GM04504 (cell line): ENCODE data around the gene SCNN1A.

Experiments used
- DNase-seq: peaks from one replicate; pipeline ENCODE4 v3.0.0-alpha.2; 2012; ENCODE audit warnings: low read depth

The SCNN1A gene

GRCh38 chr12:6317693-6318439 is 57.5 kb downstream of the SCNN1A start:
- no peak for DNase-seq

GRCh38 chr12:6316921-6317692 is 58.3 kb downstream of the SCNN1A start:
- no peak for DNase-seq

- DNase-seq = no peak
Observed at GRCh38 chr12:6315704-6316597, 59.4 kb downstream of the SCNN1A start.

- no peak for DNase-seq
Observed at GRCh38 chr12:6315184-6315583, 60.2 kb downstream of the SCNN1A start.

GRCh38 chr12:6314776-6315175 is 60.6 kb downstream of the SCNN1A start:
- DNase-seq = no peak

- no peak for DNase-seq
Observed at GRCh38 chr12:6313326-6313940, 61.9 kb downstream of the SCNN1A start.

GRCh38 chr12:6312529-6313325 is 62.6 kb downstream of the SCNN1A start:
- DNase-seq = no peak

GRCh38 chr12:6311822-6312528 is 63.4 kb downstream of the SCNN1A start:
- no peak for DNase-seq

- DNase-seq = no peak
Observed at GRCh38 chr12:6310771-6311610, 64.4 kb downstream of the SCNN1A start.

- no peak for DNase-seq
Observed at GRCh38 chr12:6307529-6307928, 67.8 kb downstream of the SCNN1A start.

- no peak for DNase-seq
Observed at GRCh38 chr12:6306599-6307220, 68.7 kb downstream of the SCNN1A start.

- DNase-seq = no peak
Observed at GRCh38 chr12:6306151-6306550, 69.2 kb downstream of the SCNN1A start.

GRCh38 chr12:6303071-6303470 is 72.3 kb downstream of the SCNN1A start:
- no peak for DNase-seq

GRCh38 chr12:6302621-6303020 is 72.7 kb downstream of the SCNN1A start:
- DNase-seq = no peak

GRCh38 chr12:6301721-6302120 is 73.6 kb downstream of the SCNN1A start:
- no peak for DNase-seq

- DNase-seq = no peak
Observed at GRCh38 chr12:6297170-6297569, 78.2 kb downstream of the SCNN1A start.
